HG03095 (cell line): ENCODE measurements around the gene SHLD1.

Source experiments
- ATAC-seq: cut with Tn5 transposase; IDR thresholded peaks from one replicate; pipeline ENCODE4 v1.9.1; 2021; ENCODE audit warnings: moderate library complexity; ENCODE audit not compliant: unreplicated experiment

SHLD1 gene

GRCh38 chr20:5811746-5812145 lies 61.5 kb downstream of the SHLD1 start:
- no peak for ATAC-seq

GRCh38 chr20:5818346-5818681 lies 68.1 kb downstream of the SHLD1 start:
- ATAC-seq = no peak

- no peak for ATAC-seq
Measured at GRCh38 chr20:5820738-5821137, 70.5 kb downstream of the SHLD1 start.

- no peak for ATAC-seq
Measured at GRCh38 chr20:5821627-5822215, 71.5 kb downstream of the SHLD1 start.

GRCh38 chr20:5822569-5822968 lies 72.4 kb downstream of the SHLD1 start:
- no peak for ATAC-seq

- no peak for ATAC-seq
Measured at GRCh38 chr20:5825130-5825719, 75.0 kb downstream of the SHLD1 start.

- no peak for ATAC-seq
Measured at GRCh38 chr20:5827098-5827853, 77.1 kb downstream of the SHLD1 start.

- ATAC-seq = no peak
Measured at GRCh38 chr20:5827861-5828260, 77.7 kb downstream of the SHLD1 start.

GRCh38 chr20:5829241-5829809 lies 79.1 kb downstream of the SHLD1 start:
- no peak for ATAC-seq

- ATAC-seq = no peak
Measured at GRCh38 chr20:5831539-5832237, 81.5 kb downstream of the SHLD1 start.

- no peak for ATAC-seq
Measured at GRCh38 chr20:5833309-5833941, 83.2 kb downstream of the SHLD1 start.

- no peak for ATAC-seq
Measured at GRCh38 chr20:5834436-5835005, 84.3 kb downstream of the SHLD1 start.

GRCh38 chr20:5835321-5835821 lies 85.2 kb downstream of the SHLD1 start:
- no peak for ATAC-seq

- no peak for ATAC-seq
Measured at GRCh38 chr20:5835871-5836270, 85.7 kb downstream of the SHLD1 start.

GRCh38 chr20:5836569-5836968 lies 86.4 kb downstream of the SHLD1 start:
- ATAC-seq = no peak

GRCh38 chr20:5840411-5841002 lies 90.3 kb downstream of the SHLD1 start:
- ATAC-seq = no peak

GRCh38 chr20:5841522-5841921 lies 91.3 kb downstream of the SHLD1 start:
- no peak for ATAC-seq

- ATAC-seq = no peak
Measured at GRCh38 chr20:5842465-5842864, 92.3 kb downstream of the SHLD1 start.

- ATAC-seq = peak; percentile 66
Measured at GRCh38 chr20:5843054-5843592, 92.9 kb downstream of the SHLD1 start.
